Sigmoid colon (tissue), 7 donors: ENCODE results near the gene ZNF48. TPM values are rescaled to one million over a fixed set of nuclear protein-coding genes. Genes with fewer than 3 reads are reported as not detected.

Source experiments
- DNase-seq: peaks from one replicate; pipeline ENCODE4 v3.0.0-alpha.2; 2019
- H3K27ac ChIP-seq, 4 donors: fragments of 200-600 bp; sonication (generic); one replicate each; pipeline ENCODE4 v1.5.1; 2016 to 2019; ENCODE audit warnings: mild to moderate bottlenecking in 1 of 4
- H3K27me3 ChIP-seq, 3 donors: fragments of 200-600 bp; sonication (generic); one replicate each; pipeline ENCODE4 v1.5.1; 2019; ENCODE audit warnings: mild to moderate bottlenecking in 1 of 3
- H3K36me3 ChIP-seq, 4 donors: fragments of 200-600 bp; sonication (generic); one replicate each; pipeline ENCODE4 v1.5.1; 2016 to 2019
- H3K4me1 ChIP-seq, 4 donors: fragments of 200-600 bp; sonication (generic); one replicate each; pipeline ENCODE4 v1.5.1; 2017 to 2019
- H3K4me3 ChIP-seq, 4 donors: fragments of 200-600 bp; sonication (generic); one replicate each; pipeline ENCODE4 v1.5.1; 2017 to 2019; ENCODE audit warnings: mild to moderate bottlenecking in 2 of 4, moderate library complexity in 1 of 4
- H3K9me3 ChIP-seq, 4 donors: fragments of 200-600 bp in 3 of 4; sonication (generic) in 3 of 4; one replicate each; pipeline versions ENCODE4 v1.5.1 to v1.6.1; 2013 to 2019
- EP300 ChIP-seq, 4 donors: sonication (generic); formaldehyde crosslinking; IDR thresholded peaks; one replicate each; pipeline ENCODE4 v1.6.1; 2017; ENCODE audit warnings: antibody characterized with exemption in 4 of 4
- POLR2A ChIP-seq, 2 donors: fragments of 450-650 bp; IDR thresholded peaks; one replicate each; pipeline ENCODE4 v1.6.1; 2016; ENCODE audit warnings: antibody characterized with exemption in 2 of 2, mild to moderate bottlenecking in 2 of 2, moderate library complexity in 2 of 2
- POLR2AphosphoS5 ChIP-seq, 4 donors: sonication (generic); formaldehyde crosslinking; IDR thresholded peaks; one replicate each; pipeline ENCODE4 v1.6.1; 2017; ENCODE audit warnings: antibody characterized with exemption in 4 of 4
- WGBS, 2 donors: extraction: QIAGEN DNeasy Blood & Tissue Kit; methylation state at CpG; one replicate each; pipeline ENCODE4 v1.1.7; 2013; 5-methylcytosine and 5-hydroxymethylcytosine counted together
- intact Hi-C: fragments of 100-400 bp; cut with DNase I; formaldehyde crosslinking; loops from one replicate; pipeline ENCODE4 v1.15.1; 2023
- polyA plus RNA-seq, 3 donors: library from polyadenylated mRNA; stranded (reverse); fragments of 200-250 nt; gene quantifications; one replicate each; pipeline ENCODE4 v1.2.3, GENCODE V29; 2013
- total RNA-seq, 4 donors: library from RNA; depleted of rRNA; stranded (reverse); fragments of >200 nt; gene quantifications; one replicate each; pipeline ENCODE4 v1.1.0, GENCODE V29; 2016
- TF ChIP-seq, protein P1 (sequence below), 4 experiments: fragments of 450-650 bp in 3 of 4; fragments of 200-600 bp in 1 of 4; IDR thresholded peaks; one replicate each; pipeline ENCODE4 v1.5.1; 2016 to 2019; ENCODE audit warnings: antibody characterized with exemption in 4 of 4, mild to moderate bottlenecking in 3 of 4, moderate library complexity in 2 of 4
- donor health status: healthy with polysubstance abuse.
- donor health status: Bipolar disorder and iron deficiency.
- donor health status: healthy.

Gene ZNF48
- total and polyA plus RNA-seq, 7 donors, result 2.4 to 12.8 (median 8.1) TPM

DNA sequence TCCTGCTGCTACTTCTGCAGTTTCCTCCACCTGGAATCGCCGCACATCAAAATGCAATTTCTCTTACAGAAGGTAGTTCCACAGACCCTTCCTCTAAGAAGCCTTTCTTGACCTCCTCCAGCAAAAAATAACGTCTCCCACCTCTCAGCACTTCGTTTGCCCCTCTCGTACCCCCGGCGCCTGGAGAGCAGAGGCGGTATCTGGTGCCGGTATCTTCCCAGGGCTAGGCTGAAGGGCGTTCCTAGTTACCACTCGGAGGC, 34.1 kb downstream of the ZNF48 start:
- peak overlapping the region; percentile 46 to 74 (median 56) for H3K4me3 ChIP-seq
- TF ChIP-seq POLR2A (IDR thresholded peaks at IDR 0.05) (no peak), POLR2AphosphoS5 (IDR thresholded peaks at IDR 0.05) (no peak), EP300 (IDR thresholded peaks at IDR 0.05) (no peak)
- TF ChIP-seq, protein P1, sequence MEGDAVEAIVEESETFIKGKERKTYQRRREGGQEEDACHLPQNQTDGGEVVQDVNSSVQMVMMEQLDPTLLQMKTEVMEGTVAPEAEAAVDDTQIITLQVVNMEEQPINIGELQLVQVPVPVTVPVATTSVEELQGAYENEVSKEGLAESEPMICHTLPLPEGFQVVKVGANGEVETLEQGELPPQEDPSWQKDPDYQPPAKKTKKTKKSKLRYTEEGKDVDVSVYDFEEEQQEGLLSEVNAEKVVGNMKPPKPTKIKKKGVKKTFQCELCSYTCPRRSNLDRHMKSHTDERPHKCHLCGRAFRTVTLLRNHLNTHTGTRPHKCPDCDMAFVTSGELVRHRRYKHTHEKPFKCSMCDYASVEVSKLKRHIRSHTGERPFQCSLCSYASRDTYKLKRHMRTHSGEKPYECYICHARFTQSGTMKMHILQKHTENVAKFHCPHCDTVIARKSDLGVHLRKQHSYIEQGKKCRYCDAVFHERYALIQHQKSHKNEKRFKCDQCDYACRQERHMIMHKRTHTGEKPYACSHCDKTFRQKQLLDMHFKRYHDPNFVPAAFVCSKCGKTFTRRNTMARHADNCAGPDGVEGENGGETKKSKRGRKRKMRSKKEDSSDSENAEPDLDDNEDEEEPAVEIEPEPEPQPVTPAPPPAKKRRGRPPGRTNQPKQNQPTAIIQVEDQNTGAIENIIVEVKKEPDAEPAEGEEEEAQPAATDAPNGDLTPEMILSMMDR (IDR thresholded peaks at IDR 0.05), result no peak
- H3K27me3 ChIP-seq, result no peaks in the 10 kb centered on the region
- intact Hi-C loops, result no loop called here
- no peaks in the 10 kb centered on the region for H3K9me3 ChIP-seq
- WGBS, 2 donors, result 0 to 2% methylated on average over 11 of the region's 11 CpGs
- H3K36me3 ChIP-seq, result peaks cover 0 to 12% (median under 1%) of the 10 kb centered on the region in 4 donors
- peaks cover 0 to 21% (median 16%) of the 10 kb centered on the region in 4 donors for H3K4me1 ChIP-seq
- DNase-seq, result no peak
- H3K27ac ChIP-seq, result peak overlapping the region; percentile 79 to 84 (median 82)

DNA sequence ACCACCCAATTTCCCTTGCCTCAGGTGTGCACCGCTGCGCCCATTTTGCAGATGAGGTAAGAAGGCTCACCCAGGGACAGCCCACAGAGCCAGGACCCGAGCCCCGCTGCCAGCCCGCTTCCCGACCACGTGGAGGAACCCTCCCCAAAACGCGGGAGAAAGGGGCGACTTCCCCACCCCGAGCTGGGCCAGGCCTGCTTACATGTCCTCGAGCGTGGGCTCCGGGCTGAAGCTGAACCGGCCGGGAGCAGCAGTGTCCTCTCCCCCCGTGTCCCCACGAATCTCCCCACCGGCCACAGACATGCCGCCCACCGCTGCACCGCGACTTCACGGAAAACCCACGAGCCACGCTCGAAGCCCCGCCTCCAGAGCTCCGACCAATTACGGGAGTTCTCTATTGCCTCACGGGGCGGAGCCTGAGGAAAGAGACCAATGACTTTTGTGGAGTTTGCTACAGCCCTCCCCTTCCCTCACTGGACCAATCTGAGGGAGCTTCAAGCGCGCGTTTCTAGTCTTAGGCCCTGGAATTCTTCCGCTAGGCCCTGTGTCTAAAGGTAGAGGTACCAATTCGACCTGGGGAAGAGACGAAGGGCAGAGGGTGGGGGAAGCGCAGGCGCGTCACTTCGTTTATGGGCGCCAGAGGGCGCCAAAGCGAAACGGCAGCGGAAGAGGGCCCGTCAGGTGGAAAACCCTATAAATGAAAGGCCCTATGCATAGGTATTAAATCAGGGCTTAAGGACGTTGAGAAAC, 34.6 kb downstream of the ZNF48 start, which contains the start of gene DCTPP1:
Gene DCTPP1 (minus strand): TSS at position 353 of the 750 bp plus-strand sequence. CDS start 50 bp downstream, at position 303.
- no peaks in the 10 kb centered on the region for H3K9me3 ChIP-seq
- H3K27me3 ChIP-seq, result no peaks in the 10 kb centered on the region
- 0% methylated on average over 49 of the region's 49 CpGs for WGBS, 2 donors
- TF ChIP-seq, protein P1 (IDR thresholded peaks at IDR 0.05), result peak; percentile 60 to 82 (median 62)
- peak; percentile 45 to 66 (median 56) for TF ChIP-seq POLR2AphosphoS5 (IDR thresholded peaks at IDR 0.05)
- no peak for TF ChIP-seq EP300 (IDR thresholded peaks at IDR 0.05)
- H3K36me3 ChIP-seq, result peaks cover 0 to 7% (median 0%) of the 10 kb centered on the region in 4 donors
- H3K4me1 ChIP-seq, result peaks cover 0 to 21% (median 16%) of the 10 kb centered on the region in 4 donors
- peak within 1 kb of the TSS; percentile 79 to 84 (median 82) for H3K27ac ChIP-seq
- H3K4me3 ChIP-seq, result peak within 1 kb of the TSS; percentile 46 to 74 (median 56)
- DNase-seq, result peak; percentile 98
- intact Hi-C loops, result loop anchor here (2.0 to 5.0 kb wide), 2 partner anchors 105 to 197 kb away; partner anchors contain the start of gene ZNF747

DNA sequence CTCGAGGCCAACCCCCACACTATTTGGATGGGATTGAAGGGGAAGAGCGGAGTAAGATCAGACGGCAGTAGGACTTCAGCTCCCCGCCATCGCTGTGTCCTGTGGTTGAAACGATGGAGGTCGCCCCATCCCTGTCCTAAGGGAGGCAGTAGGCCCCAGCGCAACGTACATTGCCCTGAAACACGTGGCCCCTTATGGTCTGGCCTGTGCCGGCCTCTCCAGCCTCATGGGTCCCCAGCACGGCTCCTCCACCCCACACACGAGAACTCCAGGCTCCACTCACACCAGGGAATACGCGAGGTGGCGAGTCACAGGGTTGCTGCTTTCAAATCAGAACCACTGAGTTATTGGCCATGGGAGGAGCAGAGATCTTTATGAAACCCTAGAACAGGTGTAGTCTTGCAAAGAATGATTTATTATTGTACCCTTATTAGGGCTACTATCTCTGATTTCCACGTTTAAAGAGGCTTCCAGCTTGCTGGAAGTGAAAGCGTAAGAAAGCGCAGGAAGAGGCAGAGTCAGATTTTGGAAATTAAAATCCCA, 35.3 kb downstream of the ZNF48 start:
- no peaks in the 10 kb centered on the region for H3K9me3 ChIP-seq
- 59 to 61% methylated on average over 19 of the region's 19 CpGs for WGBS, 2 donors
- no peak for TF ChIP-seq POLR2A (IDR thresholded peaks at IDR 0.05)
- TF ChIP-seq POLR2AphosphoS5 (IDR thresholded peaks at IDR 0.05), result no peak
- TF ChIP-seq, protein P1 (IDR thresholded peaks at IDR 0.05), result no peak
- TF ChIP-seq EP300 (IDR thresholded peaks at IDR 0.05), result no peak
- intact Hi-C loops, result loop anchor here (2.0 to 5.0 kb wide), 2 partner anchors 104 to 197 kb away; partner anchors contain the start of gene ZNF747
- H3K27me3 ChIP-seq, result no peaks in the 10 kb centered on the region
- peak overlapping the region; percentile 46 to 74 (median 56) for H3K4me3 ChIP-seq
- peaks cover 0 to 7% (median 0%) of the 10 kb centered on the region in 4 donors for H3K36me3 ChIP-seq
- H3K4me1 ChIP-seq, result peaks cover 0 to 21% (median 16%) of the 10 kb centered on the region in 4 donors
- DNase-seq, result no peak
- H3K27ac ChIP-seq, result peak overlapping the region; percentile 79 to 84 (median 82)

DNA sequence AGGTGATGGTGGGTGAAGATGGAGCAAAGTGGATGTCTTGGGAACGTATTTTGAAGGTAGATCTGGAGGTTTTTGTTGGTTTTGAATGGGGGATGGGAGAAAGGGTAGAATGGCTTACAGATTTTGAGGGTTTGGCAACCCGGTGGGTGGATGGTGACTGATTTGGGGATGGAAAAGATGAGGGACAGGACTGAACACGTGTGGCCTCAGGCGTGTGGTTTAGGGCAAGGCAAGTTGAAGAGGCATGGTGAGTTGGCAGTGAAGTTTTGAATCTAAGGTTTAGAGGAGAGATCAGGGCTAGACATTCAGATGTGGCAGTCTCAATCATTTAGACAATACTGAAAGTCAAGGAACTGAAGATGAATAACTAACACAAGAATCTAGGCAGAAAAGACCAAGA, 39.6 kb downstream of the ZNF48 start:
- TF ChIP-seq POLR2AphosphoS5 (IDR thresholded peaks at IDR 0.05) (no peak), EP300 (IDR thresholded peaks at IDR 0.05) (no peak), POLR2A (IDR thresholded peaks at IDR 0.05) (no peak)
- TF ChIP-seq, protein P1 (IDR thresholded peaks at IDR 0.05), result no peak
- Histone ChIP-seq H3K4me1 (peaks cover 0 to 8% (median 6%) of the 10 kb centered on the region in 4 donors), H3K27me3 (no peaks in the 10 kb centered on the region), H3K27ac (no peak overlapping the region), H3K4me3 (no peak overlapping the region), H3K36me3 (no peaks in the 10 kb centered on the region), H3K9me3 (no peaks in the 10 kb centered on the region)
- DNase-seq, result no peak
- intact Hi-C loops, result loop anchor here (5.0 kb wide), 1 partner anchor 192 kb away; no protein-coding TSS in a partner anchor
- 73 to 88% methylated on average over 4 of the region's 4 CpGs for WGBS, 2 donors
